ENCODE measurements around the gene EHD4. TPM values are rescaled to one million over a fixed set of nuclear protein-coding genes. Genes with fewer than 3 reads are reported as not detected.

Gene EHD4
- total RNA-seq, 2 experiments from 2014 or later = 23.5 to 23.6 TPM

- Mint-ChIP-seq H3K4me3 (no peak overlapping the region), H3K9me3 (peaks cover 4% of the 10 kb centered on the region), H3K27ac (no peak overlapping the region), H3K36me3 (peaks cover 24% of the 10 kb centered on the region), H3K4me1 (peaks cover 5% of the 10 kb centered on the region), H3K27me3 (no peaks in the 10 kb centered on the region)
- DNase-seq = no peak
These were observed 68.6 kb downstream of the EHD4 start for GRCh38 chr15:41903782-41904181.

GRCh38 chr15:41901431-41901830 lies 70.9 kb downstream of the EHD4 start:
- peaks cover 5% of the 10 kb centered on the region for H3K4me1 Mint-ChIP-seq
- H3K36me3 Mint-ChIP-seq = peaks cover 11% of the 10 kb centered on the region
- H3K27me3 Mint-ChIP-seq = no peaks in the 10 kb centered on the region
- H3K9me3 Mint-ChIP-seq = peaks cover 4% of the 10 kb centered on the region
- H3K4me3 Mint-ChIP-seq = no peak overlapping the region
- no peak for DNase-seq
- H3K27ac Mint-ChIP-seq = no peak overlapping the region

- Mint-ChIP-seq H3K4me3 (no peak overlapping the region), H3K36me3 (peaks cover 5% of the 10 kb centered on the region), H3K4me1 (peaks cover 5% of the 10 kb centered on the region), H3K27me3 (no peaks in the 10 kb centered on the region), H3K9me3 (no peaks in the 10 kb centered on the region), H3K27ac (no peak overlapping the region)
- DNase-seq = no peak
These were observed 71.6 kb downstream of the EHD4 start for GRCh38 chr15:41900526-41901380.

GRCh38 chr15:41899854-41900442 lies 72.4 kb downstream of the EHD4 start:
- H3K27ac Mint-ChIP-seq = no peak overlapping the region
- H3K36me3 Mint-ChIP-seq = peaks cover 3% of the 10 kb centered on the region
- no peak for DNase-seq
- peaks cover 11% of the 10 kb centered on the region for H3K4me1 Mint-ChIP-seq
- no peaks in the 10 kb centered on the region for H3K27me3 Mint-ChIP-seq
- no peaks in the 10 kb centered on the region for H3K9me3 Mint-ChIP-seq
- H3K4me3 Mint-ChIP-seq = no peak overlapping the region

- no peak for DNase-seq
- Mint-ChIP-seq H3K36me3 (peaks cover 3% of the 10 kb centered on the region), H3K4me1 (peaks cover 13% of the 10 kb centered on the region), H3K27ac (no peak overlapping the region), H3K27me3 (no peaks in the 10 kb centered on the region), H3K9me3 (no peaks in the 10 kb centered on the region), H3K4me3 (no peak overlapping the region)
These were observed 75.0 kb downstream of the EHD4 start for GRCh38 chr15:41897363-41897799.

- Mint-ChIP-seq H3K4me3 (no peak overlapping the region), H3K36me3 (peaks cover 3% of the 10 kb centered on the region), H3K27ac (no peak overlapping the region), H3K27me3 (no peaks in the 10 kb centered on the region), H3K9me3 (no peaks in the 10 kb centered on the region), H3K4me1 (peaks cover 13% of the 10 kb centered on the region)
- DNase-seq = no peak
These were observed 75.8 kb downstream of the EHD4 start for GRCh38 chr15:41896566-41896965.

- DNase-seq = no peak
- H3K36me3 Mint-ChIP-seq = peaks cover 3% of the 10 kb centered on the region
- H3K4me3 Mint-ChIP-seq = no peak overlapping the region
- peaks cover 13% of the 10 kb centered on the region for H3K4me1 Mint-ChIP-seq
- H3K27ac Mint-ChIP-seq = peak overlapping the region; percentile 19
- no peaks in the 10 kb centered on the region for H3K27me3 Mint-ChIP-seq
- no peaks in the 10 kb centered on the region for H3K9me3 Mint-ChIP-seq
These were observed 76.4 kb downstream of the EHD4 start for GRCh38 chr15:41895957-41896356.

- Mint-ChIP-seq H3K36me3 (peaks cover 3% of the 10 kb centered on the region), H3K4me3 (no peak overlapping the region)
These were observed 76.9 kb downstream of the EHD4 start for GRCh38 chr15:41895491-41895890.

GRCh38 chr15:41894791-41895463 lies 77.4 kb downstream of the EHD4 start:
- Mint-ChIP-seq H3K27ac (peak overlapping the region; percentile 64), H3K27me3 (no peaks in the 10 kb centered on the region), H3K36me3 (peaks cover 3% of the 10 kb centered on the region), H3K9me3 (no peaks in the 10 kb centered on the region), H3K4me1 (peaks cover 13% of the 10 kb centered on the region), H3K4me3 (peak overlapping the region; percentile 22)
- peak; percentile 79 for DNase-seq

More at GRCh38 chr15:41895491-41895890, 76.9 kb downstream of the EHD4 start:
- DNase-seq = no peak
- peak overlapping the region; percentile 64 for H3K27ac Mint-ChIP-seq
- no peaks in the 10 kb centered on the region for H3K9me3 Mint-ChIP-seq
- H3K4me1 Mint-ChIP-seq = peaks cover 13% of the 10 kb centered on the region
- no peaks in the 10 kb centered on the region for H3K27me3 Mint-ChIP-seq

- Mint-ChIP-seq H3K4me3 (peak overlapping the region; percentile 22), H3K27me3 (no peaks in the 10 kb centered on the region), H3K4me1 (peaks cover 13% of the 10 kb centered on the region), H3K9me3 (no peaks in the 10 kb centered on the region), H3K27ac (peak overlapping the region; percentile 64), H3K36me3 (peaks cover 3% of the 10 kb centered on the region)
- DNase-seq = no peak
These were observed 78.0 kb downstream of the EHD4 start for GRCh38 chr15:41894251-41894790.

GRCh38 chr15:41893422-41894250 lies 78.7 kb downstream of the EHD4 start, which contains the start of gene SPTBN5:
Gene SPTBN5, minus strand, starts transcription at chr15:41894053. Its CDS starts 556 bp downstream, at chr15:41893497.
- Mint-ChIP-seq H3K4me1 (peaks cover 15% of the 10 kb centered on the region), H3K4me3 (peak within 1 kb of the TSS; percentile 56), H3K36me3 (no peaks in the 10 kb centered on the region), H3K9me3 (no peaks in the 10 kb centered on the region), H3K27me3 (no peaks in the 10 kb centered on the region), H3K27ac (peak within 1 kb of the TSS; percentile 68)
- DNase-seq = no peak

GRCh38 chr15:41892621-41893421 lies 79.5 kb downstream of the EHD4 start:
- Mint-ChIP-seq H3K9me3 (no peaks in the 10 kb centered on the region), H3K36me3 (no peaks in the 10 kb centered on the region), H3K4me3 (peak overlapping the region; percentile 56), H3K4me1 (peaks cover 18% of the 10 kb centered on the region), H3K27ac (peak overlapping the region; percentile 68), H3K27me3 (no peaks in the 10 kb centered on the region)
- DNase-seq = peak; percentile 21

GRCh38 chr15:41891946-41892345 lies 80.4 kb downstream of the EHD4 start:
- no peaks in the 10 kb centered on the region for H3K9me3 Mint-ChIP-seq
- H3K4me3 Mint-ChIP-seq = no peak overlapping the region
- H3K4me1 Mint-ChIP-seq = peaks cover 18% of the 10 kb centered on the region
- H3K27ac Mint-ChIP-seq = no peak overlapping the region
- H3K36me3 Mint-ChIP-seq = no peaks in the 10 kb centered on the region
- H3K27me3 Mint-ChIP-seq = no peaks in the 10 kb centered on the region
- no peak for DNase-seq

- Mint-ChIP-seq H3K27me3 (no peaks in the 10 kb centered on the region), H3K4me1 (peaks cover 18% of the 10 kb centered on the region), H3K36me3 (no peaks in the 10 kb centered on the region), H3K9me3 (no peaks in the 10 kb centered on the region), H3K4me3 (no peak overlapping the region), H3K27ac (no peak overlapping the region)
- no peak for DNase-seq
These were observed 81.1 kb downstream of the EHD4 start for GRCh38 chr15:41891226-41891625.

Measured in activated naive CD8-positive, alpha-beta T cell treated with anti-CD3 and anti-CD28 coated beads for 36 hours (primary cell).